K562 (cell line): ENCODE results near the gene NHS. TPM values are rescaled to one million over a fixed set of nuclear protein-coding genes. Genes with fewer than 3 reads are reported as not detected.

ENCODE experiments used
- ATAC-seq: fragments of 200-7000 bp; cut with Tn5 transposase; 3 replicates; pipeline ENCODE4 v1.9.1; 2020; ENCODE audit warnings: moderate library complexity
- BruUV-seq: library from RNA; stranded (reverse); fragments of 400-500 nt; replicated peaks from 2 replicates; lab custom pipeline; 2021; lab: Mats Ljungman, UMichigan
- CTCF ChIA-PET: fragments of 300-600 bp; formaldehyde crosslinking; extraction: SDS; loops from one replicate; lab custom pipeline; 2021; ENCODE audit warnings: low intra/inter-chr PET ratio; lab: Yijun Ruan, JAX
- POLR2A ChIA-PET: fragments of 300-600, 350-650 bp; sonication (Branson Sonifier 250); formaldehyde crosslinking; extraction: SDS; loops from one replicate; lab custom pipeline; 2021; ENCODE audit warnings: antibody characterized with exemption, inconsistent platforms; lab: Yijun Ruan, JAX
- DNase-seq, 4 experiments: peaks; one replicate each; pipeline versions ENCODE4 v3.0.0 to v3.0.0-alpha.2; 2011 to 2018; ENCODE audit warnings: low spot score in 3 of 4, mixed read lengths in 3 of 4; ENCODE audit errors: extremely low read depth in 1 of 4
- FAIRE-seq: peaks from 2 replicates; lab custom pipeline; 2011; peaks lifted over from hg19 to GRCh38; lab: Jason Lieb, UNC
- H2AFZ ChIP-seq: 2 replicates; pipeline ENCODE4 v1.6.0; 2011; ENCODE audit warnings: low read depth, low read length, control low read depth, inconsistent platforms
- H3K27ac ChIP-seq: fragments of 200-600 bp; 3 replicates; pipeline ENCODE4 v1.8.0; 2011; ENCODE audit warnings: low read depth, mild to moderate bottlenecking, control low read depth, inconsistent platforms, low read length, moderate library complexity, mixed read lengths; ENCODE audit errors: extremely low read depth
- H3K27me3 ChIP-seq, 2 experiments: fragments of 300-600 bp in 1 of 2; 2 replicates in 1 of 2; 3 replicates in 1 of 2; pipeline versions ENCODE4 v1.6.0 to v1.8.0; 2011; ENCODE audit warnings: inconsistent platforms in 2 of 2, low read length in 2 of 2, mild to moderate bottlenecking in 1 of 2, mixed read lengths in 1 of 2, moderate library complexity in 1 of 2; ENCODE audit not compliant: control insufficient read depth in 2 of 2, insufficient read depth in 2 of 2
- H3K36me3 ChIP-seq: fragments of 300-600 bp; 3 replicates; pipeline ENCODE4 v1.8.0; 2011; ENCODE audit warnings: mild to moderate bottlenecking, low read length, inconsistent platforms; ENCODE audit not compliant: control insufficient read depth, insufficient read depth
- H3K4me1 ChIP-seq, 2 experiments: fragments of 200-600 bp in 1 of 2; replicated peaks in 1 of 2; 2 replicates in 1 of 2; 3 replicates in 1 of 2; pipeline versions ENCODE4 v1.5.1 to v1.8.0; 2011; ENCODE audit warnings: inconsistent platforms in 2 of 2, low read length in 2 of 2, mild to moderate bottlenecking in 1 of 2, mixed read lengths in 1 of 2, moderate library complexity in 1 of 2; ENCODE audit not compliant: control insufficient read depth in 2 of 2, insufficient read depth in 2 of 2
- H3K4me2 ChIP-seq: 2 replicates; pipeline ENCODE4 v1.6.1; 2011; ENCODE audit warnings: low read length, control low read depth, inconsistent platforms, mixed read lengths; ENCODE audit not compliant: insufficient read depth
- H3K4me3 ChIP-seq: fragments of 200-600 bp; sonication (generic), shearing (Covaris generic); 2 replicates; pipeline ENCODE4 v1.5.1; 2016; ENCODE audit warnings: control low read depth, inconsistent platforms
- H3K79me2 ChIP-seq: fragments of 200-600 bp; 3 replicates; pipeline ENCODE4 v1.8.0; 2011; ENCODE audit warnings: low read length, inconsistent platforms; ENCODE audit not compliant: control insufficient read depth, insufficient read depth
- H3K9ac ChIP-seq, 2 experiments: 2 replicates each; pipeline versions ENCODE4 v1.6.0 to v1.6.1; 2011; ENCODE audit warnings: low read depth in 2 of 2, low read length in 2 of 2, control low read depth in 1 of 2, inconsistent platforms in 1 of 2, mild to moderate bottlenecking in 1 of 2, mixed read lengths in 1 of 2; ENCODE audit not compliant: insufficient read depth in 1 of 2
- H3K9me1 ChIP-seq: one replicate; pipeline ENCODE4 v1.6.0; 2011; ENCODE audit warnings: inconsistent platforms, mild to moderate bottlenecking, low read length, moderate library complexity; ENCODE audit not compliant: control insufficient read depth, insufficient read depth
- H3K9me3 ChIP-seq: replicated peaks from 2 replicates; pipeline ENCODE4 v1.5.1; 2011; ENCODE audit warnings: low read depth, low read length, inconsistent platforms; ENCODE audit not compliant: control insufficient read depth, insufficient read depth
- H4K20me1 ChIP-seq: replicated peaks from 2 replicates; pipeline ENCODE4 v1.6.1; 2011; ENCODE audit warnings: low read length, inconsistent platforms, mixed read lengths; ENCODE audit not compliant: control insufficient read depth, insufficient read depth
- ARID3A ChIP-seq: IDR thresholded peaks from 2 replicates; pipeline ENCODE4 v1.6.1; 2012; ENCODE audit warnings: low read depth, low read length, improper control_type of control experiment, borderline replicate concordance
- DMBX1 ChIP-seq: fragments of 250-450 bp; sonication (Bioruptor Pico); IDR thresholded peaks from 2 replicates; pipeline ENCODE4 v1.8.0; 2022; ENCODE audit warnings: inconsistent platforms, mild to moderate bottlenecking, moderate library complexity, borderline replicate concordance
- ID3 ChIP-seq, 2 experiments: fragments of 250-450 bp in 1 of 2; fragments of 450-650 bp in 1 of 2; sonication (Bioruptor Pico) in 1 of 2; IDR thresholded peaks; 2 replicates each; pipeline versions ENCODE4 v1.6.1 to v1.8.0; 2016 to 2021; ENCODE audit warnings: mild to moderate bottlenecking in 2 of 2, moderate library complexity in 2 of 2, missing compliant biosample characterization in 1 of 2, missing genetic modification characterization in 1 of 2
- MEIS2 ChIP-seq: fragments of 450-650 bp; IDR thresholded peaks from 2 replicates; pipeline ENCODE4 v1.6.1; 2014; ENCODE audit warnings: mild to moderate bottlenecking; ENCODE audit not compliant: partially characterized antibody
- RBM14 ChIP-seq: fragments of 200-400 bp; formaldehyde crosslinking; IDR thresholded peaks from 2 replicates; pipeline ENCODE4 v1.6.1; 2018; ENCODE audit warnings: low read depth, mild to moderate bottlenecking, low read length, moderate library complexity, borderline replicate concordance; ENCODE audit not compliant: insufficient read depth
- ZNF12 ChIP-seq: sonication (generic); formaldehyde crosslinking; IDR thresholded peaks from 2 replicates; pipeline ENCODE4 v1.4.0; 2020; ENCODE audit warnings: mild to moderate bottlenecking, missing genetic modification reagents
- WGBS: fragments of 100-300 bp; shearing (Covaris generic); methylation state at CpG from one replicate; pipeline ENCODE4 v1.1.6; 2016; ENCODE audit warnings: low coverage, mixed read lengths; ENCODE audit not compliant: insufficient coverage; ENCODE audit errors: missing lambda C conversion rate; 5-methylcytosine and 5-hydroxymethylcytosine counted together
- in situ Hi-C: fragments of 300-500 bp; cut with MboI; formaldehyde crosslinking; loops from 4 replicates; pipeline ENCODE4 v1.15.0; 2018; ENCODE audit warnings: inconsistent platforms, mixed read lengths
- intact Hi-C: fragments of 100-400 bp; cut with micrococcal nuclease; formaldehyde crosslinking; loops from 2 replicates; pipeline ENCODE4 v1.14.2; 2022
- polyA plus RNA-seq, 8 experiments: library from polyadenylated mRNA; depleted of rRNA in 4 of 8; stranded (reverse) in 5 of 8; unstranded in 3 of 8; fragments of >200 nt; fragmentation: Nextera tagmentation in 2 of 8; fragmentation: Illumina TruSeq in 1 of 8; extraction: Ambion mirVana in 2 of 8; extraction: Trizol in 1 of 8; gene quantifications; 2 replicates each; pipeline versions ENCODE4 v1.2.1 to v1.2.3, GENCODE V29; 2011 to 2014; ENCODE audit warnings: inconsistent platforms in 1 of 8, missing spikeins in 1 of 8
- total RNA-seq, 7 experiments: library from RNA; depleted of rRNA in 6 of 7; stranded (reverse); fragments of >200 nt in 6 of 7; fragmentation: Illumina TruSeq in 2 of 7; extraction: Trizol in 2 of 7; gene quantifications; 2 replicates each; pipeline versions ENCODE4 v1.2.1 to v1.2.3, GENCODE V29; 2011 to 2021; ENCODE audit warnings: low replicate concordance in 1 of 7

Gene NHS
- total and polyA plus RNA-seq, 9 of the 15 experiments (the other 6 are each of a cell fraction or from before 2014, with no cell fraction given): 0.02 TPM; not detected in 8

- ATAC-seq (no peak), FAIRE-seq (no peak), DNase-seq (no peak)
- H4K20me1 ChIP-seq: no peaks in the 10 kb centered on the region
- no peaks in the 10 kb centered on the region for H3K4me1 ChIP-seq
- no peaks in the 10 kb centered on the region for H3K79me2 ChIP-seq
- H3K9ac ChIP-seq: no peak overlapping the region
- no peaks in the 10 kb centered on the region for H3K9me3 ChIP-seq
- CTCF ChIA-PET: no interaction called here
- H3K9me1 ChIP-seq: no peaks in the 10 kb centered on the region
- no peak overlapping the region for H3K4me3 ChIP-seq
- H2AFZ ChIP-seq: no peak overlapping the region
- intact Hi-C loops: no loop called here
- TF ChIP-seq DMBX1 (CRISPR knock-in tag) (no peak), ARID3A (no peak), ZNF12 (CRISPR knock-in tag) (no peak), RBM14 (no peak), MEIS2 (no peak), ID3 (CRISPR knock-in tag; IDR thresholded peaks at IDR 0.05) (no peak), ID3 (tag; IDR thresholded peaks at IDR 0.05) (no peak)
- H3K4me2 ChIP-seq: no peak overlapping the region
- no peaks in the 10 kb centered on the region for H3K36me3 ChIP-seq
- in situ Hi-C loops: no loop called here
- POLR2A ChIA-PET: no interaction called here
- H3K27me3 ChIP-seq: no peaks in the 10 kb centered on the region
- no peak overlapping the region for H3K27ac ChIP-seq
- WGBS: 0% methylated on average over 2 of the region's 2 CpGs
- BruUV-seq: no TSS peak
These were observed 74.9 kb downstream of the NHS start for GRCh38 chrX:17449866-17450265.
